ENCODE results near the gene SLC9A7.

The SLC9A7 gene

DNA sequence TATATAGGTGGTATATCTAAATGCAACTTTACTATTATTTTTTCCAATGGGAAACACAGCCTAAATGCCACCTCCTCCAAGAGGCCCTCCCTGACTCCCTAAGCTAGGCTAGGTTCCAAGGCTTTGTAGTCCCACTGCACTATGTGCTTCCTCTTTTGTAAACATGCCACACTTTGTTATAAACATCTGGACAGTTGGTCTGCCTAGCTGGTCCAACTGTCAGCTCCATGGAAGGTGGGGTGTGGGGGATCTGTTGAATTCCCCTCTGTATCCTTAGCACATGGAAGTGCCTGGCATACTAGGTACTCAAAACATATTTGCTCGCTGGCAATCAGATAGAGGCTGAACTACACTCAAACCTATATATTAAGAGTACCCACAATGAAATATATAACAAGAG is 63.4 kb downstream of the SLC9A7 start:
- H3K4me3 ChIP-seq (ENCODE audit: control insufficient read depth in 1 of 7, extremely low read depth in 1 of 7, insufficient read depth in 4 of 7, low read depth in 2 of 7, low read length in 6 of 7) = no peak overlapping the region
- H3K27ac ChIP-seq (ENCODE audit: insufficient read depth in 1 of 2, low read depth in 1 of 2, low read length in 2 of 2, poor library complexity in 1 of 2, severe bottlenecking in 2 of 2) = no peak overlapping the region
- no peaks in the 10 kb centered on the region for H3K9me3 ChIP-seq (ENCODE audit: control extremely low read depth in 1 of 5, control insufficient read depth in 4 of 5, insufficient read depth in 2 of 5, low read depth in 1 of 5, low read length in 4 of 5)
- peaks cover 0 to 2% (median 0%) of the 10 kb centered on the region in 5 experiments for H3K27me3 ChIP-seq (replicated peaks in 2 of 5; ENCODE audit: control insufficient read depth in 4 of 5, insufficient read depth in 5 of 5, low read length in 4 of 5)
- peak in 2 of 3 donors; percentile 64 to 68 for DNase-seq
- ChIA-PET CTCF (no interaction called here), POLR2A (no interaction called here)
- H3K36me3 ChIP-seq (ENCODE audit: control insufficient read depth in 4 of 4, insufficient read depth in 4 of 4, low read length in 3 of 4) = peaks cover 0 to 4% (median 0%) of the 10 kb centered on the region in 4 experiments
- WGBS (ENCODE audit: insufficient coverage) = 80% methylated on average over 1 of the region's 1 CpG
- H3K4me1 ChIP-seq (ENCODE audit: control extremely low read depth in 1 of 4, control insufficient read depth in 4 of 4, insufficient read depth in 4 of 4, low read length in 3 of 4) = peaks cover 0 to 4% (median 0%) of the 10 kb centered on the region in 4 experiments

- POLR2A ChIA-PET = no interaction called here
Observed at GRCh38 chrX:46694549-46694948, 64.4 kb downstream of the SLC9A7 start.

GRCh38 chrX:46693149-46693548 is 65.8 kb downstream of the SLC9A7 start:
- H3K27ac ChIP-seq (ENCODE audit: insufficient read depth in 1 of 2, low read depth in 1 of 2, low read length in 2 of 2, poor library complexity in 1 of 2, severe bottlenecking in 2 of 2) = no peak overlapping the region
- 88% methylated on average over 1 of the region's 2 CpGs for WGBS (ENCODE audit: insufficient coverage)
- H3K4me3 ChIP-seq (ENCODE audit: control insufficient read depth in 1 of 7, extremely low read depth in 1 of 7, insufficient read depth in 4 of 7, low read depth in 2 of 7, low read length in 6 of 7) = no peak overlapping the region
- no peak for DNase-seq
- ChIA-PET POLR2A (no interaction called here), CTCF (interaction anchor here (0.7 kb wide), 1 partner anchor 57 kb away, joined by 3 read pairs; no protein-coding TSS in a partner anchor)
- peaks cover 0 to 4% (median 0%) of the 10 kb centered on the region in 4 experiments for H3K36me3 ChIP-seq (ENCODE audit: control insufficient read depth in 4 of 4, insufficient read depth in 4 of 4, low read length in 3 of 4)
- no peaks in the 10 kb centered on the region for H3K9me3 ChIP-seq (ENCODE audit: control extremely low read depth in 1 of 5, control insufficient read depth in 4 of 5, insufficient read depth in 2 of 5, low read depth in 1 of 5, low read length in 4 of 5)
- H3K27me3 ChIP-seq (replicated peaks in 2 of 5; ENCODE audit: control insufficient read depth in 4 of 5, insufficient read depth in 5 of 5, low read length in 4 of 5) = peaks cover 0 to 2% (median 0%) of the 10 kb centered on the region in 5 experiments
- H3K4me1 ChIP-seq (ENCODE audit: control extremely low read depth in 1 of 4, control insufficient read depth in 4 of 4, insufficient read depth in 4 of 4, low read length in 3 of 4) = peaks cover 0 to 4% (median 0%) of the 10 kb centered on the region in 4 experiments

More at GRCh38 chrX:46694549-46694948, 64.4 kb downstream of the SLC9A7 start:
- CTCF ChIA-PET = no interaction called here
- H3K36me3 ChIP-seq (ENCODE audit: control insufficient read depth in 4 of 4, insufficient read depth in 4 of 4, low read length in 3 of 4) = peaks cover 0 to 6% (median 0%) of the 10 kb centered on the region in 4 experiments
- H3K9me3 ChIP-seq (ENCODE audit: control extremely low read depth in 1 of 5, control insufficient read depth in 4 of 5, insufficient read depth in 2 of 5, low read depth in 1 of 5, low read length in 4 of 5) = no peaks in the 10 kb centered on the region
- H3K4me3 ChIP-seq (ENCODE audit: control insufficient read depth in 1 of 7, extremely low read depth in 1 of 7, insufficient read depth in 4 of 7, low read depth in 2 of 7, low read length in 6 of 7) = no peak overlapping the region
- H3K27me3 ChIP-seq (replicated peaks in 2 of 5; ENCODE audit: control insufficient read depth in 4 of 5, insufficient read depth in 5 of 5, low read length in 4 of 5) = peaks cover 0 to 2% (median 0%) of the 10 kb centered on the region in 5 experiments
- H3K4me1 ChIP-seq (ENCODE audit: control extremely low read depth in 1 of 4, control insufficient read depth in 4 of 4, insufficient read depth in 4 of 4, low read length in 3 of 4) = peaks cover 0 to 4% (median 0%) of the 10 kb centered on the region in 4 experiments
- WGBS (ENCODE audit: insufficient coverage) = no CpG with 5 or more reads among the region's 2 CpGs
- DNase-seq = no peak
- H3K27ac ChIP-seq (ENCODE audit: insufficient read depth in 1 of 2, low read depth in 1 of 2, low read length in 2 of 2, poor library complexity in 1 of 2, severe bottlenecking in 2 of 2) = no peak overlapping the region

- no peak for DNase-seq
- H3K9me3 ChIP-seq (ENCODE audit: control extremely low read depth in 1 of 5, control insufficient read depth in 4 of 5, insufficient read depth in 2 of 5, low read depth in 1 of 5, low read length in 4 of 5) = no peaks in the 10 kb centered on the region
- H3K27ac ChIP-seq (ENCODE audit: insufficient read depth in 1 of 2, low read depth in 1 of 2, low read length in 2 of 2, poor library complexity in 1 of 2, severe bottlenecking in 2 of 2) = no peak overlapping the region
- no peak overlapping the region for H3K4me3 ChIP-seq (ENCODE audit: control insufficient read depth in 1 of 7, extremely low read depth in 1 of 7, insufficient read depth in 4 of 7, low read depth in 2 of 7, low read length in 6 of 7)
- H3K4me1 ChIP-seq (ENCODE audit: control extremely low read depth in 1 of 4, control insufficient read depth in 4 of 4, insufficient read depth in 4 of 4, low read length in 3 of 4) = peaks cover 0 to 6% (median 0%) of the 10 kb centered on the region in 4 experiments
- H3K36me3 ChIP-seq (ENCODE audit: control insufficient read depth in 4 of 4, insufficient read depth in 4 of 4, low read length in 3 of 4) = peaks cover 0 to 2% (median 0%) of the 10 kb centered on the region in 4 experiments
- ChIA-PET POLR2A (no interaction called here), CTCF (interaction anchor here (1.1 to 2.0 kb wide), 2 partner anchors 9 to 11 kb away, joined by 3 to 6 read pairs; no protein-coding TSS in a partner anchor)
- WGBS (ENCODE audit: insufficient coverage) = 83% methylated on average over 1 of the region's 2 CpGs
- H3K27me3 ChIP-seq (replicated peaks in 2 of 5; ENCODE audit: control insufficient read depth in 4 of 5, insufficient read depth in 5 of 5, low read length in 4 of 5) = no peaks in the 10 kb centered on the region
Observed at GRCh38 chrX:46690818-46691217, 68.1 kb downstream of the SLC9A7 start.

GRCh38 chrX:46687619-46688018 is 71.3 kb downstream of the SLC9A7 start:
- ChIA-PET POLR2A (no interaction called here), CTCF (interaction anchor here (0.9 to 1.4 kb wide), 4 partner anchors 9 to 34 kb away, joined by 3 to 5 read pairs (median 4); no protein-coding TSS in a partner anchor)
- H3K27me3 ChIP-seq (replicated peaks in 2 of 5; ENCODE audit: control insufficient read depth in 4 of 5, insufficient read depth in 5 of 5, low read length in 4 of 5) = peaks cover 0 to 5% (median 0%) of the 10 kb centered on the region in 5 experiments
- H3K9me3 ChIP-seq (ENCODE audit: control extremely low read depth in 1 of 5, control insufficient read depth in 4 of 5, insufficient read depth in 2 of 5, low read depth in 1 of 5, low read length in 4 of 5) = no peaks in the 10 kb centered on the region
- peaks cover 0 to 2% (median 0%) of the 10 kb centered on the region in 4 experiments for H3K36me3 ChIP-seq (ENCODE audit: control insufficient read depth in 4 of 4, insufficient read depth in 4 of 4, low read length in 3 of 4)
- H3K4me1 ChIP-seq (ENCODE audit: control extremely low read depth in 1 of 4, control insufficient read depth in 4 of 4, insufficient read depth in 4 of 4, low read length in 3 of 4) = peaks cover 0 to 10% (median 4%) of the 10 kb centered on the region in 4 experiments
- H3K27ac ChIP-seq (ENCODE audit: insufficient read depth in 1 of 2, low read depth in 1 of 2, low read length in 2 of 2, poor library complexity in 1 of 2, severe bottlenecking in 2 of 2) = no peak overlapping the region
- no CpG with 5 or more reads among the region's 2 CpGs for WGBS (ENCODE audit: insufficient coverage)
- no peak for DNase-seq
- H3K4me3 ChIP-seq (ENCODE audit: control insufficient read depth in 1 of 7, extremely low read depth in 1 of 7, insufficient read depth in 4 of 7, low read depth in 2 of 7, low read length in 6 of 7) = no peak overlapping the region

- Histone ChIP-seq H3K27ac (ENCODE audit: insufficient read depth in 1 of 2, low read depth in 1 of 2, low read length in 2 of 2, poor library complexity in 1 of 2, severe bottlenecking in 2 of 2) (no peak overlapping the region), H3K27me3 (replicated peaks in 2 of 5; ENCODE audit: control insufficient read depth in 4 of 5, insufficient read depth in 5 of 5, low read length in 4 of 5) (peaks cover 0 to 5% (median 0%) of the 10 kb centered on the region in 5 experiments), H3K4me1 (ENCODE audit: control extremely low read depth in 1 of 4, control insufficient read depth in 4 of 4, insufficient read depth in 4 of 4, low read length in 3 of 4) (peaks cover 0 to 18% (median 4%) of the 10 kb centered on the region in 4 experiments), H3K9me3 (ENCODE audit: control extremely low read depth in 1 of 5, control insufficient read depth in 4 of 5, insufficient read depth in 2 of 5, low read depth in 1 of 5, low read length in 4 of 5) (no peaks in the 10 kb centered on the region), H3K4me3 (ENCODE audit: control insufficient read depth in 1 of 7, extremely low read depth in 1 of 7, insufficient read depth in 4 of 7, low read depth in 2 of 7, low read length in 6 of 7) (no peak overlapping the region), H3K36me3 (ENCODE audit: control insufficient read depth in 4 of 4, insufficient read depth in 4 of 4, low read length in 3 of 4) (peaks cover 0 to 5% (median under 1%) of the 10 kb centered on the region in 4 experiments)
- WGBS (ENCODE audit: insufficient coverage) = 42% methylated on average over 4 of the region's 5 CpGs
- ChIA-PET POLR2A (no interaction called here), CTCF (interaction anchor here (0.8 to 1.5 kb wide), 9 partner anchors 8 to 134 kb away, joined by 3 to 5 read pairs (median 3); no protein-coding TSS in a partner anchor)
- DNase-seq = peak; percentile 40 to 71 (median 63)
Observed at GRCh38 chrX:46686003-46686645, 72.8 kb downstream of the SLC9A7 start.

DNA sequence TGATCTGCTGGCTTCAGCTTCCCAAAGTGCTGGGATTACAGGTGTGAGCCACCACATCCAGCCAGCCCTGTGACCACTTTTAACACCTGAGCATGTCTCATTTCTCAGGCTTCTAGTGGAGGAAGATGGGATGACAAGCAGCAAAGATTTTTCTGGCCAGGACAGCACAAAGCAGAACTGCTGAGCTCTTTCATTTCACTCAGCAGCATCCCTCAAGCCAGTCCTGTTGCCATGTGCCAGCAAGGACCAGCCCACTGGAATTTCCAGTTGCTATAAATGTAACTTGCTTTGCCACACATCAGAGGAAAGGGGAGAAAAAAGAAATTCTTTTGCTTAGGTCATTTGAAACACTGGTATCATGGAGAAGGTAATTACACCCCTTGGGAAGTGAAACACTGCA is 75.9 kb downstream of the SLC9A7 start:
- no peaks in the 10 kb centered on the region for H3K9me3 ChIP-seq (ENCODE audit: control extremely low read depth in 1 of 5, control insufficient read depth in 4 of 5, insufficient read depth in 2 of 5, low read depth in 1 of 5, low read length in 4 of 5)
- H3K27ac ChIP-seq (ENCODE audit: insufficient read depth in 1 of 2, low read depth in 1 of 2, low read length in 2 of 2, poor library complexity in 1 of 2, severe bottlenecking in 2 of 2) = no peak overlapping the region
- peaks cover 0 to 5% (median 0%) of the 10 kb centered on the region in 5 experiments for H3K27me3 ChIP-seq (replicated peaks in 2 of 5; ENCODE audit: control insufficient read depth in 4 of 5, insufficient read depth in 5 of 5, low read length in 4 of 5)
- ChIA-PET CTCF (interaction anchor here (0.9 to 2.5 kb wide), 2 partner anchors 10 to 17 kb away, joined by 3 to 8 read pairs; no protein-coding TSS in a partner anchor), POLR2A (no interaction called here)
- peaks cover 0 to 13% (median 0%) of the 10 kb centered on the region in 4 experiments for H3K36me3 ChIP-seq (ENCODE audit: control insufficient read depth in 4 of 4, insufficient read depth in 4 of 4, low read length in 3 of 4)
- DNase-seq = peak in 2 of 3 donors; percentile 31 to 43
- no peak overlapping the region for H3K4me3 ChIP-seq (ENCODE audit: control insufficient read depth in 1 of 7, extremely low read depth in 1 of 7, insufficient read depth in 4 of 7, low read depth in 2 of 7, low read length in 6 of 7)
- H3K4me1 ChIP-seq (ENCODE audit: control extremely low read depth in 1 of 4, control insufficient read depth in 4 of 4, insufficient read depth in 4 of 4, low read length in 3 of 4) = peaks cover 0 to 18% (median 4%) of the 10 kb centered on the region in 4 experiments
